Measurements from ENCODE around the gene FGG. TPM values are rescaled to one million over a fixed set of nuclear protein-coding genes. Genes with fewer than 3 reads are reported as not detected.

Gene FGG
- total RNA-seq, 2 donors from 2014 or later: not detected

DNA sequence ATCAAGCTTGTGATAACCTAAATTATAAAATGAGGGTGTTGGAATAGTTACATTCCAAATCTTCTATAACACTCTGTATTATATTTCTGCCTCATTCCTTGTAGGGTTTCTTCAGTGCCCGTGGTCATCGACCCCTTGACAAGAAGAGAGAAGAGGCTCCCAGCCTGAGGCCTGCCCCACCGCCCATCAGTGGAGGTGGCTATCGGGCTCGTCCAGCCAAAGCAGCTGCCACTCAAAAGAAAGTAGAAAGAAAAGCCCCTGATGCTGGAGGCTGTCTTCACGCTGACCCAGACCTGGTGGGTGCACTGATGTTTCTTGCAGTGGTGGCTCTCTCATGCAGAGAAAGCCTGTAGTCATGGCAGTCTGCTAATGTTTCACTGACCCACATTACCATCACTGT, 46.8 kb downstream of the FGG start:
- no peak for DNase-seq (ENCODE audit: low spot score)
- H3K4me1 Mint-ChIP-seq (ENCODE audit: low read depth in 2 of 2): no peaks in the 10 kb centered on the region
- H3K27ac Mint-ChIP-seq: no peak overlapping the region
- H3K4me3 Mint-ChIP-seq: no peak overlapping the region
- no peak for ATAC-seq
- no peaks in the 10 kb centered on the region for H3K9me3 Mint-ChIP-seq
- peaks cover 7 to 9% of the 10 kb centered on the region in 2 donors for H3K27me3 Mint-ChIP-seq
- H3K36me3 Mint-ChIP-seq: no peaks in the 10 kb centered on the region

DNA sequence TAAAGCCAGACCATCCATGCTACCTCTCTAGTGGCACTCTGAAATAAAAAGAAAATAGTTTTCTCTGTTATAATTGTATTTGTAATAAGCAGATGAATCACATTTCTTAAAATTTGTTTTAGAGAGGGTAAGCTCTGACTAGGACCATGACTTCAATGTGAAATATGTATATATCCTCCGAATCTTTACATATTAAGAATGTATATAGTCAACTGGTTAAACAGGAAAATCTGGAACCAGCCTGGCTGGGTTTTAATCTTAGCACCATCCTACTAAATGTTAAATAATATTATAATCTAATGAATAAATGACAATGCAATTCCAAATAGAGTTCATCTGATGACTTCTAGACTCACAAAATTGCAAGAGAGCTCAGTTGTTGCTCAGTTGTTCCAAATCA, 48.1 kb downstream of the FGG start:
- Mint-ChIP-seq H3K36me3 (no peaks in the 10 kb centered on the region), H3K4me1 (ENCODE audit: low read depth in 2 of 2) (no peaks in the 10 kb centered on the region), H3K4me3 (no peak overlapping the region), H3K27ac (no peak overlapping the region), H3K27me3 (peaks cover 5 to 11% of the 10 kb centered on the region in 2 donors), H3K9me3 (no peaks in the 10 kb centered on the region)
- no peak for DNase-seq (ENCODE audit: low spot score)
- ATAC-seq: no peak

DNA sequence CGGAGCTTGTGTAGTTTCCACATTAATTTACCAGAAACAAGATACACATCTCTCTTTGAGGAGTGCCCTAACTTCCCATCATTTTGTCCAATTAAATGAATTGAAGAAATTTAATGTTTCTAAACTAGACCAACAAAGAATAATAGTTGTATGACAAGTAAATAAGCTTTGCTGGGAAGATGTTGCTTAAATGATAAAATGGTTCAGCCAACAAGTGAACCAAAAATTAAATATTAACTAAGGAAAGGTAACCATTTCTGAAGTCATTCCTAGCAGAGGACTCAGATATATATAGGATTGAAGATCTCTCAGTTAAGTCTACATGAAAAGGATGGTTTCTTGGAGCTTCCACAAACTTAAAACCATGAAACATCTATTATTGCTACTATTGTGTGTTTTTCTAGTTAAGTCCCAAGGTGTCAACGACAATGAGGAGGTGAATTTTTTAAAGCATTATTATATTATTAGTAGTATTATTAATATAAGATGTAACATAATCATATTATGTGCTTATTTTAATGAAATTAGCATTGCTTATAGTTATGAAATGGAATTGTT, 49.7 kb downstream of the FGG start, which contains the start of gene FGB:
FGB (plus strand) TSS at position 315 of the 558 bp plus-strand sequence; CDS start at position 323, 8 bp downstream.
- no peak for ATAC-seq
- Mint-ChIP-seq H3K9me3 (no peaks in the 10 kb centered on the region), H3K36me3 (no peaks in the 10 kb centered on the region), H3K4me1 (ENCODE audit: low read depth in 2 of 2) (no peaks in the 10 kb centered on the region), H3K27me3 (peaks cover 5 to 11% of the 10 kb centered on the region in 2 donors), H3K4me3 (no peak within 1 kb of the TSS), H3K27ac (no peak within 1 kb of the TSS)
- DNase-seq (ENCODE audit: low spot score): no peak

DNA sequence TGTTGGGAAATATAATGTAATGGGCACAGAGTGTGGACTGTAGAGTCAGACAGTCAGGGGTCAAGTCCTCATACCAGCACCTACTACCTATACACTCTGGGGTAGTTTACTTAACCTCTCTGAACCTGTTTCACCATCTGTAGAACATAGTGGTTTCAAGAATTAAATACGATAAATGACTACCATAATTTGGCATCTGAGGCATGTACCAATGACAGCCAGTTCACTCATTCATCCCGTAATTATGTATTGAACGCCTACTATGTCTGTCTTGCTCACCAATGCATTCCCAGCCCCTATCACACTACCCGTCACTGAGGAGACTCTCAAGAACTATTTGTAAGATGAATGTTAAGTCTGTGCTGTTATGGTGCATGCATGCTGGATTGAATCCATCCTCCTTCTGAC, 51.6 kb downstream of the FGG start:
- H3K27ac Mint-ChIP-seq: no peak overlapping the region
- H3K36me3 Mint-ChIP-seq: no peaks in the 10 kb centered on the region
- ATAC-seq (peak in 1 of 2 donors; percentile 40), DNase-seq (ENCODE audit: low spot score) (no peak)
- H3K27me3 Mint-ChIP-seq: peaks cover 5 to 11% of the 10 kb centered on the region in 2 donors
- H3K4me1 Mint-ChIP-seq (ENCODE audit: low read depth in 2 of 2): no peaks in the 10 kb centered on the region
- no peaks in the 10 kb centered on the region for H3K9me3 Mint-ChIP-seq
- H3K4me3 Mint-ChIP-seq: no peak overlapping the region

DNA sequence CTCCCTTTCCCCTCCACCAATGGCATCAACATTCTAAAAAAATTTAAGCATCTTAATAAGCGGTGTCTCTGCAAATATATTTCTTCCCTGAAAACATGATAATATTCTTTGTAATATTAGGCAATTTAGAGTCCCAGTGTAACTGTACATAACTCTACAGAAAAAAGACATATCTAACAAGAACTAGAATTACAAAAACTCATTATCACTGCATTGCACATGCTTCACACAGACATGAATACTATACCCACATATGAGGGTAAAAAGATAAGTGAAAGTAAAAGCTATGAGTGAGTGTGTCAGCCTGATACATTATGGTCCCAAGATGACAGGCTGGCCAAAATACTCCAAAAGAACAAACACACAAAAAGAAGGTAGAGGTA, 52.0 kb downstream of the FGG start:
- Mint-ChIP-seq H3K4me1 (ENCODE audit: low read depth in 2 of 2) (no peaks in the 10 kb centered on the region), H3K27me3 (peaks cover 5 to 11% of the 10 kb centered on the region in 2 donors), H3K9me3 (no peaks in the 10 kb centered on the region), H3K27ac (no peak overlapping the region), H3K4me3 (no peak overlapping the region), H3K36me3 (no peaks in the 10 kb centered on the region)
- ATAC-seq (peak in 1 of 2 donors; percentile 55), DNase-seq (ENCODE audit: low spot score) (no peak)

DNA sequence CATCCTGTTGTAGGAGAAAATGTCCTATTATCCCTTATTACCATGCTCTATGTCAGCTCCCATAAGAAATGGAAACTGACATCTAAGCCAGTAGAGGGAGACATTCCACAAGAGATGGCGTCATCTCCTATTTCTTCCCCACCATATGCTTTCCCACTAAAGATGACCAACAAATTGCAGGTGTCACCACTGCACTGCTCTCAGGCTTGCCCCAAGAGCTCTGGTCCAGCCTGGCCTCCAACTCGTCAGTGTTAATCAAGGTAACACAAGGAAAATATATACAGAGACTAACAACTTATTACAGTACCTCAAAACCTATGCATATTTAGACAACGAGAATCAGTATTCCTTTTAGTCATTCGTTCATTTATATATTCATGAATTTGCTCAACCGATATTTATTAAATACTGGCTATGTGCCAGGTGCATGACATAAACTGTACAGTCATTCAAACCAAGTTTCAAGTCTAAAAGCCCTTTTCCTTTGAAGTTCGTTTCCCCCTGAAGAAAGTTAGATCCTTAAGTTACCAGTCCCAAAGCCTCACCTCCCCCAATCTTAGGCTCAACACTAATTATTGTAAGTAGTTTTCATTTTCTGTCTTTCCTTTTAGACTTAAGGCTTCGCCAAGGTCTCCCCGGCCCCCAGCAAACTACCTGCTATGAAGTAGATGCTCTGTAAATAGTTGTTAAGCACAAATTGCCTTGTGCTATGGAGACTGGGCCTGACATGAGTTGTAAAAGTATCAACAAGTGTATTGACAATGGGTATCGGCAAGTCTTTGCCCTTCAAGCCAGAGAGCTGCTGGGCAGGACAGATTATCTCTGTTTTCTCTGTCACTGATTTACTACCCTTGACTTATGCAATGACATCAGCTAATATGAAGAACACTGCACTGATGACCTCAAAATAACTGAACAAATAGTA, 52.7 kb downstream of the FGG start:
- H3K27me3 Mint-ChIP-seq: peaks cover 5 to 11% of the 10 kb centered on the region in 2 donors
- no peak overlapping the region for H3K4me3 Mint-ChIP-seq
- DNase-seq (ENCODE audit: low spot score) (no peak), ATAC-seq (peak; percentile 38 to 61)
- no peaks in the 10 kb centered on the region for H3K9me3 Mint-ChIP-seq
- H3K27ac Mint-ChIP-seq: no peak overlapping the region
- H3K36me3 Mint-ChIP-seq: no peaks in the 10 kb centered on the region
- no peaks in the 10 kb centered on the region for H3K4me1 Mint-ChIP-seq (ENCODE audit: low read depth in 2 of 2)

DNA sequence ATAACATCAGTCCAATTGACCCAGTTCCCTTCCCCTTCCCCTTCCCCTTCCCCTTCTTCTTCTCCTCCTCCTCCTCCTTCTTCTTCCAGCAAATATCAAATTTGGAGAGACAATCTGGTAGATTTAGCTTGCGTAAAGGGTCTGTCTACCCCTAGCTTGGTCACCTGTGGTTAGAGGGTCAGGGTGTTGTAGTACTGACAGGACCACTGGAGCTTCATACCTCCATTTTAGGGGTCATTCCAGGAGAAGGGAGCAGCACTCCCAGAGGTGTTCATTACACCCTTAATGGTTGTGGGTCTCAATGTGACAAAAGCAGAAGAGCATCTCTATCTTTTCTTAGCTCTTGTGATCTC, 53.3 kb downstream of the FGG start:
- H3K27me3 Mint-ChIP-seq: peaks cover 5 to 11% of the 10 kb centered on the region in 2 donors
- DNase-seq (ENCODE audit: low spot score) (no peak), ATAC-seq (peak in 1 of 2 donors; percentile 28)
- no peaks in the 10 kb centered on the region for H3K9me3 Mint-ChIP-seq
- H3K4me1 Mint-ChIP-seq (ENCODE audit: low read depth in 2 of 2): no peaks in the 10 kb centered on the region
- no peak overlapping the region for H3K27ac Mint-ChIP-seq
- H3K36me3 Mint-ChIP-seq: no peaks in the 10 kb centered on the region
- H3K4me3 Mint-ChIP-seq: no peak overlapping the region

Other genes with a start within 250 kb of the FGG start
- gene DCHS2, start 120.9 kb downstream of the FGG start, total RNA-seq: not detected
- gene PLRG1, start 62.3 kb downstream of the FGG start, total RNA-seq: 100 to 1,000 TPM in 1 of 2 donors, 10 to 100 TPM in 1; 84.5 to 109 TPM
- not detected for gene FGB, start 49.6 kb downstream of the FGG start, total RNA-seq
- gene FGA, start 21.9 kb downstream of the FGG start, total RNA-seq: not detected
- not detected for gene LRAT, start 131.3 kb upstream of the FGG start, total RNA-seq
- not detected for gene RBM46, start 168.6 kb upstream of the FGG start, total RNA-seq

Measured in natural killer cell treated with Interleukin-12 subunit alpha and Interleukin-12 subunit beta and Interleukin-15 and Interleukin-18, amount 100 ng/mL, for 72 hours (primary cell).